Measurements from ENCODE around the gene DPH2. TPM values are rescaled to one million over a fixed set of nuclear protein-coding genes. Genes with fewer than 3 reads are reported as not detected.

Gene DPH2
- polyA plus RNA-seq, 1 donor from 2014 or later, result 26.0 TPM

GRCh38 chr1:43970911-43971310 is 1.1 kb downstream of the DPH2 start:
- no peaks in the 10 kb centered on the region for H3K36me3 ChIP-seq (ENCODE audit: insufficient read depth, low read length)
- peak overlapping the region; percentile 85 for H3K4me3 ChIP-seq (ENCODE audit: low read length)

GRCh38 chr1:43971336-43971980 is 1.6 kb downstream of the DPH2 start:
- peaks cover 3% of the 10 kb centered on the region for H4K20me1 ChIP-seq (ENCODE audit: insufficient read depth)
- no peaks in the 10 kb centered on the region for H3F3A ChIP-seq (ENCODE audit: insufficient read depth, low read length, poor library complexity, severe bottlenecking)
- H3K4me2 ChIP-seq (ENCODE audit: low read length), result no peak overlapping the region
- no peak overlapping the region for H2AFZ ChIP-seq (ENCODE audit: low read depth, low read length)
- peaks cover 16% of the 10 kb centered on the region for H3K79me2 ChIP-seq (replicated peaks; ENCODE audit: insufficient read depth, low read length)
- no peaks in the 10 kb centered on the region for H3K9me3 ChIP-seq (ENCODE audit: low read length)
- no peak overlapping the region for H3K27ac ChIP-seq (ENCODE audit: low read length)
- H3K27me3 ChIP-seq (ENCODE audit: insufficient read depth, low read depth, low read length), result no peaks in the 10 kb centered on the region
- H3K9ac ChIP-seq (ENCODE audit: low read length), result no peak overlapping the region
- H3K36me3 ChIP-seq (ENCODE audit: insufficient read depth, low read length), result no peaks in the 10 kb centered on the region
- no peak overlapping the region for H3K4me3 ChIP-seq (ENCODE audit: low read length)
- H3K9me2 ChIP-seq (ENCODE audit: insufficient read depth, low read length), result no peaks in the 10 kb centered on the region
- TF ChIP-seq REST (IDR thresholded peaks at IDR 0.05; ENCODE audit: borderline replicate concordance) (no peak), CTCF (IDR thresholded peaks at IDR 0.05; ENCODE audit: poor library complexity, severe bottlenecking) (no peak), RAD21 (conservative IDR thresholded peaks at IDR 0.05) (no peak), SMC3 (conservative IDR thresholded peaks at IDR 0.05; ENCODE audit: poor library complexity) (no peak), EP300 (conservative IDR thresholded peaks at IDR 0.05; ENCODE audit: poor library complexity, severe bottlenecking) (no peak)

More at GRCh38 chr1:43970911-43971310, 1.1 kb downstream of the DPH2 start:
- H3K9me2 ChIP-seq (ENCODE audit: insufficient read depth, low read length), result no peaks in the 10 kb centered on the region
- no peaks in the 10 kb centered on the region for H3K27me3 ChIP-seq (ENCODE audit: insufficient read depth, low read depth, low read length)
- H3K9ac ChIP-seq (ENCODE audit: low read length), result no peak overlapping the region
- H3K27ac ChIP-seq (ENCODE audit: low read length), result no peak overlapping the region
- H3K9me3 ChIP-seq (ENCODE audit: low read length), result no peaks in the 10 kb centered on the region
- H4K20me1 ChIP-seq (ENCODE audit: insufficient read depth), result peaks cover 3% of the 10 kb centered on the region
- peaks cover 10% of the 10 kb centered on the region for H3K79me2 ChIP-seq (replicated peaks; ENCODE audit: insufficient read depth, low read length)
- H3K4me2 ChIP-seq (ENCODE audit: low read length), result no peak overlapping the region
- TF ChIP-seq RAD21 (conservative IDR thresholded peaks at IDR 0.05), result no peak
- no peak for TF ChIP-seq CTCF (IDR thresholded peaks at IDR 0.05; ENCODE audit: poor library complexity, severe bottlenecking)
- TF ChIP-seq EP300 (conservative IDR thresholded peaks at IDR 0.05; ENCODE audit: poor library complexity, severe bottlenecking), result no peak
- TF ChIP-seq TAF1 (IDR thresholded peaks at IDR 0.05; ENCODE audit: low read depth), result no peak
- TF ChIP-seq SMC3 (conservative IDR thresholded peaks at IDR 0.05; ENCODE audit: poor library complexity), result no peak
- no peak for TF ChIP-seq EZH2 (IDR thresholded peaks at IDR 0.05; ENCODE audit: borderline replicate concordance, insufficient read depth, low read length, poor library complexity, severe bottlenecking)
- TF ChIP-seq REST (IDR thresholded peaks at IDR 0.05; ENCODE audit: borderline replicate concordance), result no peak
- TF ChIP-seq MXI1 (conservative IDR thresholded peaks at IDR 0.05; ENCODE audit: poor library complexity, severe bottlenecking), result no peak
- no peak for TF ChIP-seq POLR2AphosphoS5 (IDR thresholded peaks at IDR 0.05)
- no peak overlapping the region for H2AFZ ChIP-seq (ENCODE audit: low read depth, low read length)
- H3F3A ChIP-seq (ENCODE audit: insufficient read depth, low read length, poor library complexity, severe bottlenecking), result no peaks in the 10 kb centered on the region
